Measurements from ENCODE around the gene MACIR.

Gene MACIR

GRCh38 chr5:103259705-103260355 lies 1.3 kb downstream of the MACIR start:
- Histone ChIP-seq H3K36me3 (ENCODE audit: control insufficient read depth, insufficient read depth, low read length) (no peaks in the 10 kb centered on the region), H3K27me3 (replicated peaks; ENCODE audit: control insufficient read depth, insufficient read depth, low read length) (no peaks in the 10 kb centered on the region), H3K4me3 (replicated peaks; ENCODE audit: low read depth, low read length) (peak overlapping the region; percentile 90)
- no peak for DNase-seq (ENCODE audit: extremely low read depth, insufficient read length)
- TF ChIP-seq CTCF (IDR thresholded peaks at IDR 0.05; ENCODE audit: insufficient read depth, low read length, poor library complexity, severe bottlenecking) = no peak

- DNase-seq (ENCODE audit: extremely low read depth, insufficient read length) = peak; percentile 58
- Histone ChIP-seq H3K27me3 (replicated peaks; ENCODE audit: control insufficient read depth, insufficient read depth, low read length) (no peaks in the 10 kb centered on the region), H3K36me3 (ENCODE audit: control insufficient read depth, insufficient read depth, low read length) (no peaks in the 10 kb centered on the region), H3K4me3 (replicated peaks; ENCODE audit: low read depth, low read length) (peak overlapping the region; percentile 90)
- no peak for TF ChIP-seq CTCF (IDR thresholded peaks at IDR 0.05; ENCODE audit: insufficient read depth, low read length, poor library complexity, severe bottlenecking)
Observed at GRCh38 chr5:103260951-103261350, 2.4 kb downstream of the MACIR start.

- H3K36me3 ChIP-seq (ENCODE audit: control insufficient read depth, insufficient read depth, low read length) = no peaks in the 10 kb centered on the region
- no peak overlapping the region for H3K4me3 ChIP-seq (replicated peaks; ENCODE audit: low read depth, low read length)
- H3K27me3 ChIP-seq (replicated peaks; ENCODE audit: control insufficient read depth, insufficient read depth, low read length) = no peaks in the 10 kb centered on the region
- no peak for DNase-seq (ENCODE audit: extremely low read depth, insufficient read length)
- TF ChIP-seq CTCF (IDR thresholded peaks at IDR 0.05; ENCODE audit: insufficient read depth, low read length, poor library complexity, severe bottlenecking) = no peak
Observed at GRCh38 chr5:103262422-103262871, 3.9 kb downstream of the MACIR start.

GRCh38 chr5:103263054-103263453 lies 4.5 kb downstream of the MACIR start:
- TF ChIP-seq CTCF (IDR thresholded peaks at IDR 0.05; ENCODE audit: insufficient read depth, low read length, poor library complexity, severe bottlenecking) = no peak
- no peak for DNase-seq (ENCODE audit: extremely low read depth, insufficient read length)
- no peaks in the 10 kb centered on the region for H3K36me3 ChIP-seq (ENCODE audit: control insufficient read depth, insufficient read depth, low read length)
- no peak overlapping the region for H3K4me3 ChIP-seq (replicated peaks; ENCODE audit: low read depth, low read length)
- H3K27me3 ChIP-seq (replicated peaks; ENCODE audit: control insufficient read depth, insufficient read depth, low read length) = no peaks in the 10 kb centered on the region

GRCh38 chr5:103264508-103264907 lies 5.9 kb downstream of the MACIR start:
- no peak for DNase-seq (ENCODE audit: extremely low read depth, insufficient read length)
- Histone ChIP-seq H3K4me3 (replicated peaks; ENCODE audit: low read depth, low read length) (no peak overlapping the region), H3K36me3 (ENCODE audit: control insufficient read depth, insufficient read depth, low read length) (no peaks in the 10 kb centered on the region; the same call in 1 of the 2 replicates), H3K27me3 (replicated peaks; ENCODE audit: control insufficient read depth, insufficient read depth, low read length) (no peaks in the 10 kb centered on the region)
- no peak for TF ChIP-seq CTCF (IDR thresholded peaks at IDR 0.05; ENCODE audit: insufficient read depth, low read length, poor library complexity, severe bottlenecking)

GRCh38 chr5:103270581-103270980 lies 12.0 kb downstream of the MACIR start:
- no peaks in the 10 kb centered on the region for H3K27me3 ChIP-seq (replicated peaks; ENCODE audit: control insufficient read depth, insufficient read depth, low read length)
- H3K4me3 ChIP-seq (replicated peaks; ENCODE audit: low read depth, low read length) = no peak overlapping the region
- DNase-seq (ENCODE audit: extremely low read depth, insufficient read length) = no peak
- H3K36me3 ChIP-seq (ENCODE audit: control insufficient read depth, insufficient read depth, low read length) = no peaks in the 10 kb centered on the region; the same call in 1 of the 2 replicates
- no peak for TF ChIP-seq CTCF (IDR thresholded peaks at IDR 0.05; ENCODE audit: insufficient read depth, low read length, poor library complexity, severe bottlenecking)
